GM21381 (cell line): ENCODE measurements around the gene TLR1.

Source experiments
- ATAC-seq: cut with Tn5 transposase; IDR thresholded peaks from one replicate; pipeline ENCODE4 v1.9.1; 2021; ENCODE audit warnings: mild to moderate bottlenecking, moderate library complexity; ENCODE audit not compliant: unreplicated experiment

The TLR1 gene

GRCh38 chr4:38747629-38748028 lies 57.0 kb downstream of the TLR1 start:
- ATAC-seq = no peak
